Right lobe of liver (tissue), 6 donors: Measurements from ENCODE around the gene INO80. TPM values are rescaled to one million over a fixed set of nuclear protein-coding genes. Genes with fewer than 3 reads are reported as not detected.

ENCODE experiments used
- ATAC-seq, 4 donors: fragments of 200-7000 bp; cut with Tn5 transposase; one replicate each; pipeline ENCODE4 v1.9.1; 2020; ENCODE audit warnings: mild to moderate bottlenecking in 4 of 4, moderate library complexity in 4 of 4
- DNase-seq, 3 donors: peaks; one replicate each; pipeline ENCODE4 v3.0.0-alpha.2; 2020
- H3K27ac ChIP-seq, 3 donors: fragments of 200-600 bp; one replicate each; pipeline ENCODE4 v1.8.0; 2022
- H3K27me3 ChIP-seq, 2 donors: fragments of 200-600 bp; one replicate each; pipeline ENCODE4 v1.8.0; 2022
- H3K36me3 ChIP-seq, 4 donors: fragments of 200-600 bp; sonication (generic) in 1 of 4; one replicate each; pipeline versions ENCODE4 v1.5.1 to v1.8.0; 2017 to 2022; ENCODE audit warnings: control low read depth in 1 of 4
- H3K4me1 ChIP-seq, 4 donors: fragments of 200-600 bp; sonication (generic) in 1 of 4; one replicate each; pipeline versions ENCODE4 v1.5.1 to v1.8.0; 2017 to 2022; ENCODE audit warnings: control low read depth in 1 of 4
- H3K4me3 ChIP-seq, 3 donors: fragments of 200-600 bp; one replicate each; pipeline ENCODE4 v1.8.0; 2022
- H3K9me3 ChIP-seq, 4 donors: fragments of 200-600 bp; sonication (generic) in 1 of 4; one replicate each; pipeline versions ENCODE4 v1.5.1 to v1.8.0; 2017 to 2022; ENCODE audit warnings: control low read depth in 1 of 4
- POLR2A ChIP-seq: fragments of 450-650 bp; IDR thresholded peaks from one replicate; pipeline ENCODE4 v1.6.1; 2017; ENCODE audit warnings: antibody characterized with exemption, mild to moderate bottlenecking
- WGBS: methylation state at CpG from one replicate; pipeline ENCODE4 v1.1.6; 2018; ENCODE audit warnings: low coverage, low lambda C conversion rate; ENCODE audit not compliant: insufficient coverage; ENCODE audit errors: missing lambda C conversion rate; 5-methylcytosine and 5-hydroxymethylcytosine counted together
- intact Hi-C, 2 donors: fragments of 100-400 bp; cut with DNase I; formaldehyde crosslinking; loops; one replicate each; pipeline versions ENCODE4 v1.11.2 to v1.14.1; 2022
- long read RNA-seq: library from polyadenylated mRNA; unstranded; transcript quantifications from one replicate; pipeline ENCODE4 v2.0.0, GENCODE V29; 2019
- total RNA-seq, 6 experiments: library from RNA; depleted of rRNA in 2 of 6; stranded (reverse); fragments of >200 nt in 2 of 6; fragmentation: NEBNext Ultra II Directional in 3 of 6; extraction: Animal tissue kit (Norgen Biotek cat#: 25700) in 3 of 6; gene quantifications; one replicate each; pipeline versions ENCODE4 v1.1.0 to v1.2.4, GENCODE V29; 2016 to 2023
- TF ChIP-seq, protein P1 (sequence below), 4 donors: fragments of 200-600 bp in 3 of 4; fragments of 450-650 bp in 1 of 4; IDR thresholded peaks; one replicate each; pipeline versions ENCODE4 v1.5.1 to v1.8.0; 2016 to 2022; ENCODE audit warnings: antibody characterized with exemption in 4 of 4, mild to moderate bottlenecking in 2 of 4
- donor health status: DM: no; HTN: yes; CAD: no.
- donor health status: DM: no; HTN: no; CAD: no.
- donor health status: DM: no; HTN: no; CAD: no.
- donor health status: DM: no; HTN: yes; CAD: no.
- donor health status: DM: no; HTN: yes; CAD: no.

The INO80 gene
- 10 to 100 TPM in 4 of 6 experiments, 1 to 10 TPM in 2; 7.8 to 12.5 (median 11.2) TPM for total RNA-seq
- long read RNA-seq, partial matches to known transcripts, result 1 of 1 reads
- long read RNA-seq, other reads (novel, unspliced or antisense), result 0 of 1 reads

GRCh38 chr15:41116116-41116961 lies at the start of gene INO80:
Gene INO80, minus strand, starts transcription at chr15:41116280. Its CDS starts 19,970 bp downstream, at chr15:41096310.
- WGBS, result 2% methylated on average over 9 of the region's 64 CpGs
- Histone ChIP-seq H3K27ac (peak within 1 kb of the TSS; percentile 98 to 99 (median 99)), H3K36me3 (no peaks in the 10 kb centered on the region), H3K27me3 (no peaks in the 10 kb centered on the region), H3K4me1 (peaks cover 0 to 13% (median 3%) of the 10 kb centered on the region in 4 donors), H3K4me3 (peak within 1 kb of the TSS; percentile 83 to 89 (median 85)), H3K9me3 (no peaks in the 10 kb centered on the region)
- TF ChIP-seq, protein P1, sequence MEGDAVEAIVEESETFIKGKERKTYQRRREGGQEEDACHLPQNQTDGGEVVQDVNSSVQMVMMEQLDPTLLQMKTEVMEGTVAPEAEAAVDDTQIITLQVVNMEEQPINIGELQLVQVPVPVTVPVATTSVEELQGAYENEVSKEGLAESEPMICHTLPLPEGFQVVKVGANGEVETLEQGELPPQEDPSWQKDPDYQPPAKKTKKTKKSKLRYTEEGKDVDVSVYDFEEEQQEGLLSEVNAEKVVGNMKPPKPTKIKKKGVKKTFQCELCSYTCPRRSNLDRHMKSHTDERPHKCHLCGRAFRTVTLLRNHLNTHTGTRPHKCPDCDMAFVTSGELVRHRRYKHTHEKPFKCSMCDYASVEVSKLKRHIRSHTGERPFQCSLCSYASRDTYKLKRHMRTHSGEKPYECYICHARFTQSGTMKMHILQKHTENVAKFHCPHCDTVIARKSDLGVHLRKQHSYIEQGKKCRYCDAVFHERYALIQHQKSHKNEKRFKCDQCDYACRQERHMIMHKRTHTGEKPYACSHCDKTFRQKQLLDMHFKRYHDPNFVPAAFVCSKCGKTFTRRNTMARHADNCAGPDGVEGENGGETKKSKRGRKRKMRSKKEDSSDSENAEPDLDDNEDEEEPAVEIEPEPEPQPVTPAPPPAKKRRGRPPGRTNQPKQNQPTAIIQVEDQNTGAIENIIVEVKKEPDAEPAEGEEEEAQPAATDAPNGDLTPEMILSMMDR (IDR thresholded peaks at IDR 0.05), result no peak
- TF ChIP-seq POLR2A, result peak; percentile 95
- ATAC-seq (peak; percentile 93), DNase-seq (peak; percentile 97 to 99 (median 98))
- intact Hi-C loops, result no loop called here

DNA sequence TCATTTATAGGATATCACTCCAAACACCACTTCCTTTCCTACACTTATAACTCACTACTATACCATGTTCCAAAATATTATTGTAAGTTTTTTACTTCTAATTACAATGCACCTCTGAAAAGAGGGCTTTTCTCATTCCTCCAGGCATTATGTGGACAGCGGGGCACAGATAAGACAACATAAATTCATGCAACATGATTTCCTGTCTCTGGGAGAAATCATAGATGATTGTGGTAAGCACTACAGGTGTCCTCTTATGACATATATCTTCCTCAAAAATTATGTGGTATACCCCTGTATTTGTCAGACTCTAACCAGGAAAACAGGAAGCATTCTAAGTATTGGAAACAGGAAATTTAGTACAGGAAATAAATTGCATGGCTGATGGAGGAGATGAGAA lies 45.7 kb upstream of the INO80 start:
- intact Hi-C loops, result no loop called here
- no peaks in the 10 kb centered on the region for H3K9me3 ChIP-seq
- 69% methylated on average over 1 of the region's 1 CpG for WGBS
- no peak overlapping the region for H3K4me3 ChIP-seq
- no peaks in the 10 kb centered on the region for H3K4me1 ChIP-seq
- H3K36me3 ChIP-seq, result no peaks in the 10 kb centered on the region
- H3K27me3 ChIP-seq, result no peaks in the 10 kb centered on the region
- DNase-seq (no peak), ATAC-seq (no peak)
- TF ChIP-seq, protein P1 (IDR thresholded peaks at IDR 0.05), result no peak
- no peak for TF ChIP-seq POLR2A
- H3K27ac ChIP-seq, result no peak overlapping the region

DNA sequence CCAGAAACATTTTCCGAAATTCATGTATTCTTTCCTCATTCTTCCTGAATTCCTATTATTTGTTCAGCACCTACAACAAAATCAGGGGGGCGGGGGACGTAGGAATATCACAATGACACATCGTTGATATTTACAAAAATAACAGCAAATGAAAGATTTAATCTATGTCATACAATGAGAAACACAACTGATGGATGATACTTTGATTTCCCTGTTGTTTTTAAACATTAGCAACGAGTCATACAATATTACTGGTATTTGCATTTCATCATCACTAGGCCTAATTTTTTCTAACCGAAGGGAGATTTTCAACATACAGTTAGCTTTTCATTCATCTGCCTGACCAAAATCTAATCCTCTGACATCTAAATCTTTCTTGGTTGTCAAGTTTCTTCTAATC lies 45.3 kb upstream of the INO80 start:
- intact Hi-C loops, result no loop called here
- 62% methylated on average over 6 of the region's 6 CpGs for WGBS
- ATAC-seq, result peak in 1 of 4 donors; percentile 22
- H3K9me3 ChIP-seq, result no peaks in the 10 kb centered on the region
- no peaks in the 10 kb centered on the region for H3K27me3 ChIP-seq
- DNase-seq, result no peak
- no peak for TF ChIP-seq POLR2A
- TF ChIP-seq, protein P1 (IDR thresholded peaks at IDR 0.05), result no peak
- H3K36me3 ChIP-seq, result no peaks in the 10 kb centered on the region
- no peak overlapping the region for H3K4me3 ChIP-seq
- no peak overlapping the region for H3K27ac ChIP-seq
- H3K4me1 ChIP-seq, result no peaks in the 10 kb centered on the region

DNA sequence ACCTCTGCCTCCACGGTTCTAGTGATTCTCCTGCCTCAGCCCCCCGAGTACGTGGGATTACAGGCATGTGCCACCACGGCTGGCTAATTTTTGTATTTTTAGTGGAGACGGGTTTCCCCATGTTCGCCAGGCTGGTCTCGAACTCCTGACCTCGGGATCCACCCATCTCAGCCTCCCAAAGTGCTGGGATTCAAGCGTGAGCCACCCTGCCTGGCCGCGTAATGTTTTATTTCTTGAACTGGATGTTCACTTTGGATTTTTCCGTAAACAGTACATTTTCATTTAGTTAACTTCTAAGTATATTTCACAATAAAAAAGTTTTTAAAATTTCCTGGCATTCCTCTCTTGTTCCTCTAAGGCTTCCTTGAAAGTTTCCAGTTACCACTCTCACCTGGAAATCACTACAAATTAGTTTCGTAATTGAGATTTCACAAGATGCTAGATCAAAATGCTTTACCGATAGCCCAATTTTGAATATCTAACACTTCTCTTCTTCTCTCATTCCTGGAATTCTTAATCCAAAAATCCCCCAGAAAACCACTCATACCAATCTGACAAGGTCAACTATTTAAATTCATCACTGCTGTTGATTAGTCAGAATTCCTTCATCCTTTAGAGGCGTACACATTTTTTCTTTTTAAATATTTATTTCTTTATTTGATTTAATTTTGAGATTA lies 44.7 kb upstream of the INO80 start:
- H3K4me1 ChIP-seq, result no peaks in the 10 kb centered on the region
- ATAC-seq, result no peak
- WGBS, result 74% methylated on average over 15 of the region's 15 CpGs
- no peak overlapping the region for H3K4me3 ChIP-seq
- H3K27me3 ChIP-seq, result no peaks in the 10 kb centered on the region
- intact Hi-C loops, result no loop called here
- H3K27ac ChIP-seq, result no peak overlapping the region
- no peaks in the 10 kb centered on the region for H3K36me3 ChIP-seq
- TF ChIP-seq POLR2A, result no peak
- TF ChIP-seq, protein P1 (IDR thresholded peaks at IDR 0.05), result no peak
- no peak for DNase-seq
- H3K9me3 ChIP-seq, result no peaks in the 10 kb centered on the region
